NCI-H128 (cell line): ENCODE results near the gene LHFPL3.

Experiments used
- DNase-seq: peaks from one replicate; lab custom pipeline; 2025; ENCODE audit not compliant: unreplicated experiment; lab: John Stamatoyannopoulos, UW

Gene LHFPL3

DNA sequence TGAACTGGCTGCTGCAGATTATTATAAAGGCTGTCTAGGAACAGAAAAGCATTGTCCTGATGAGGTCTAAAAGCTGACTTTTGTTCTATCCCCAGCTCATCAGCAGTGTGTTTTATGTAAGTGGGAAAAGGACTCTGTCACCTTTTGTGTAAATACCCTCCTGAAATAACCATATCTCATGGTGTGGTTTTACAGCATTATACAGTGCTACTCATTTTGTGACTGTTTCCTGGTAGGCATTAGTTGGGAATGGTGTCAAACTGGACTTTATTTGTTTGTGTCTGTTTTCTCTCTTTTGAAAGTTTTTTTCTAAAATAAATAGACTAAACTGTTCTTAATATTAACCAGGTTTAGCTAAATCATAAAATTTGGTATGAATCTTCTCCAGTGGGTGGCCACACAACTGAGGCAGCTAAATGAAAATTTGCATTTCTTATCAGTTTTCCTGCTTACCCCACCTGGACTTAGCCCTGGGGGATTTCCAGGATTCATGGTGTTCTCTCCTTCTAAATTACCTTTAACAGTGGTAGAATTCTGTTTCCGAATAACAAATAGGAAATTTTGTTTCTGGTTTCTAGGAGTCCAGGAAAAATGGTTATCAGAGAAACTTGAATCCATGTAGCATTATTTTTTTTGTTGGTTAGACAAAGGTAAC lies 140.9 kb downstream of the LHFPL3 start:
- DNase-seq, result no peak

DNA sequence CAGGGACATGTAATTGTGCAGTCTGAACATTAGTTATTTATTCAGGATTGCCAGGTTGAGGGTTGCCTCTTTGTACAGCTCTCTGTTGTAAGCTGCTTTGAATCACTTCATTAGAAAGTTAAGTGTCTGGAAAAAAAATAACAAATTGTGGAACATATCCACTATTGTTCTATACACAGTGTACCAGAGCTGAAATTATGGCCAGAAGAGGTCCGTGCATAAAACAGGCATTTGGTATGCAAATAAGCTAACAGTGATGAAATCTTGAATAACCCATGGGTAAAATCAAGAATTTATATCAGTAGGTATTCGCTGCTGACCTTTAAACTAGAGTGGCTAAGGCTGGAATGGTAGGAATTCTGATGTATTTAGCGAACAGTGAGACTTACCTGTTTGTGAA lies 152.1 kb downstream of the LHFPL3 start:
- no peak for DNase-seq

DNA sequence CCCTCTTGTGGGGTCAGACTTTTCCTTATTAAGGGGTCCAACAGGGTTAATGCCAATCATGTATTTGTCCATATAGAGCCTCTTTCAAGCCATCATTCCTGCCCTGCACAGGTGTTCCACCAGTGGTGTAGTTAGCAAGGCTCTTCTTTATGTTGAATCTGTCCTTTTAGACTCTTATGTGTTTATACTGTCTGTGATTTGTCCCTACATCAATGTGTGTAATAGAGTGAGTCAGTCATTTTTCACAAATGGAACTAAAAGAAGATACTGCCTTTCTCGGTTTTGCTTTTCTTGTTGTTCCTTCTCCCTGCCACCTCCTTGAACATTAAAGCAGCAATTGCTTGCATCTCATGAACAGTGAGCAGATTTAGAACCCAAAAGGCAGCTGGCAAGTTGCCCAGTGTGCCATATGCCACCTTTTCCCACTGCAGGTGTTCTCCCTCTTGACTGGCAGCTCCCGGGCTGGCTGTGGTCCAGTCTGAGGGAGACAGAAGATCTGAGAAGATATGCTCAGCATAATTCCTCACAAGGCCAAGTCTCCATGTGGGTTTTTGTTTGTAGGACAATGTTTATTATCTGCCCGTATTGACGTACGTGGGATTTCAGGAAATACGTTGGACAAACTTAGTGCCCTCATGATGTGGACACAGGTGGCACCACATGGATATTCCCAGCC lies 154.1 kb downstream of the LHFPL3 start:
- peak; percentile 79 for DNase-seq

DNA sequence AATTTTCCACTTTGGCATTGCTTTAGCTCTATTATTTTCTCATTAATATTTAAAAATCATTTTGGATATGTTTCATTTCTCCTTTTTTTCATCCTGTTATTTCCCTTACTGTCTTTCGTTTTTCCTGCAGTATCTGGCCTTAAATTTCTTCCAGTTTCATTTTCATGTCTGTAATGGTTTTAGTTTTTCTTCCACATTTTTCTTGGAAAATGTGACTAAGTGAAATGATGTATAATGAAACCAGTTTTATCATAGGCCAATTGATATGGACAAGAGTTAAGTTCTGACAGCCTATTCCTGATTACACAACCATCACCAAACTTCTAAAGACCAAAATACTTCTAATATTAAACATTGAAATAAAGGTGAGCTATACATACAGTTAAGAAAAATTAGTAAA lies 158.5 kb downstream of the LHFPL3 start:
- no peak for DNase-seq

DNA sequence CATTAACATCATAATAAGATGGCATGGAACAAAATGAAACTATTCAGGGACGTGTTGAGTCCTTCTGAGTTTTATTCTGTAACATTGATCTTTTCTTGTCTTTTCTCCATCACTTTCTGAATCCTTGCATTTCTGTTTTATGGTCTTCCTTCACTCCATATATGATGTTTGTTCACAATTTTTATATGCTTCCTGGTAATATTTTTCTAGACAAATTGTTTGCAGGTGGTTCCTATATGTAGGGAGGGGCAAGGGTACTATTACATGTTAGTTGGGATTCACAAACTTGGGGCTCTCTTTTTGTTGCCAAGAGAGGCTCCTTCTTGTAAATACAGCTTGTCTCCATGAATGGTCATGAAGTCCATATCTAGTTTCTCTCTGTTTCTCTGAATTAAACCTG lies 159.2 kb downstream of the LHFPL3 start:
- DNase-seq, result no peak

DNA sequence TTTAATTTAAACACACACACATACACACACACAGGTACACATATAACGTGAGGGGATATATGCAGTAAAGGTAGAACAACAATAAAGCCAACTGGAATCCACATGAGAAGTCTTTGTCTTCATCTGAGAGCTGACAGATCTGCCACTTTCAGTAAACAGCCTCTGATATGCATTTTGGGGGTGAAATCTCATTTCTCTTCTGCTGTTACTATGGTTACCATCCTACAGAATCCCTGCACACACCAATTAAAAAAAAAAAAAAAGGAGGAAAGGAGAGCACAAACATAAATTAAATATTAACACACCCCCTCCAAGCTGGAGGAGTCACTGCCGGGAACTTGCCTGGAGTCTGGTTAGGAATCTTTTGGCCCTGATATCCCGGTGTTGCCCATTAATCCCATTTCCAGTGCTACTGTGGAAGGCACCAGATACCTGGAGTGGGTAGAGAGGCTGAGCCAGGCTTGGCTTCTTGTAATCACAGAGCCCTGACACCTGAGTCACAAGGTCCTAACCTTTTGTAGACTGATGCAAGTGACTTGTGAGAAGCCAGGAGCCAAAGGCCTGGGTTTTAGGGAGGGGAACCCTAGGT lies 169.1 kb downstream of the LHFPL3 start:
- no peak for DNase-seq

DNA sequence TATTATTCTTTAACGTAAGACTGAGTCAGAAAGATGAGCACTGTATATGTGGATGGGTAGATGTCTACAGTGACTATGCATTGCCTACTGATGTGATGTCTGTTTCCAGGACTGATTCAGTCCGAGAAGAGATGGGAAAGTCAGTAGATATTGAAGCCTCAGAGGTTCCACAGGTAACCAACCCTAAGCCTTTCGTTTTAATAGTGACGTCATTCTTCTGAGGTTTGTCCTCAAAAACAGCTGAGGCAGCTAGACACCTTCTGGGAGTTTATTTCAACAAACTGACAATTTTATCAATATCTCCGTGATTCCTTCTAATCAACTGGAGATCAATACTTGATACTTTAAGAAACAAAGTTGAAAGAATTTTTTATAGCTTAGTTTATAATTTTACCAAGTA lies 171.6 kb downstream of the LHFPL3 start:
- no peak for DNase-seq

DNA sequence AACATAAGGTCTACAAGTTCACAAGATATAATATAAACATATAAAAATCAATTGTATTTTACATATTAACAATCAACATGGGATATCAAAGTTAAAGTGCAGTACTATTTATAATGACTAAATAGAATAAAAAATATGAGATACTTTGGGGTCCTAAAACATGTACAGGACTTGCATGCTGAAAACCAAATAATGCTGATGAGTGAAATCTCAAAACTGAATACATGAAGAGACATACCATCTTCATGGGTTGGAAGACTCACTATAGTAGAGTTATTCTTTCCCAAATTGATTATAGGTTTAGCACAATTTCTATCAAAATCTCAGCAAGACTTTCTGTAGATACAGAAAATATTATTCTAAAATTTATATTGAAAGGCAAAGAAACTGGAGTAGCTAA lies 181.5 kb downstream of the LHFPL3 start:
- no peak for DNase-seq

DNA sequence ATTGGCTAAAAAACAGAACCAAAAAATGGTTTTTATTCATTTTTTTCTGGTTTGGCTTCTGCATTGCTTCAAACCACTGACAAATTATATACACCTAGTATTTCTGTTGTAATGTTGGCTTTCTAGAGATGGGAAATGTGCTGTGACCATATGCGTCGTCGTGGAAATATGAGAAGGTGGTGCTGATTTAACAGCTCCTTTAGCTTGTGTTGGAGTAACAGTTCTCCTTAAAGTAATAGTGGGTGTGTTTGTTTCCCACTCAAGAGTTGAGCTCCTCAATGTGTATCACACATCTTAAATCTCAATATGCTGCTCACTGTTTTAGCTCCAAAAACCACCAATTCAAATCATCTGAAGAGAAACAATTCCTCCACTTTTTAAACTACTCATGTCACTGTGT lies 196.4 kb downstream of the LHFPL3 start:
- DNase-seq, result no peak

DNA sequence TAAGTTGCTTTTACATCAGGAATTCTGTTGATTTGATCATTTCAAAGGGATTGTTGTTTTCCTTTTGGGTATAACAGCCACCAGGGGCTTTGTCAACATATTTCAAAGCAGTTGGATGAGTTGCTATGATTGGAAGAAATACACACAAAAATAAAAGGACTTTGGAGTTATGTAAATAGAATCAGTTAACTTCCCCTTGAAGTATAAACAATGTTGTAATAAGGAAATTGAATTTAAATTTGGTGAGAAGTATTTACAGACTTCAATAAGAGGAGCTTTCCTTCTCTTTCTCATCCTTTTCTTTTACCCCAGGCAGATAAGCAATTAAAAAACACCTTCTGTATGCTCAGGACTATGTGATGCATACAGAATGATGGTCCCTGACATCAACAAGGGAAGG lies 199.7 kb downstream of the LHFPL3 start:
- no peak for DNase-seq

DNA sequence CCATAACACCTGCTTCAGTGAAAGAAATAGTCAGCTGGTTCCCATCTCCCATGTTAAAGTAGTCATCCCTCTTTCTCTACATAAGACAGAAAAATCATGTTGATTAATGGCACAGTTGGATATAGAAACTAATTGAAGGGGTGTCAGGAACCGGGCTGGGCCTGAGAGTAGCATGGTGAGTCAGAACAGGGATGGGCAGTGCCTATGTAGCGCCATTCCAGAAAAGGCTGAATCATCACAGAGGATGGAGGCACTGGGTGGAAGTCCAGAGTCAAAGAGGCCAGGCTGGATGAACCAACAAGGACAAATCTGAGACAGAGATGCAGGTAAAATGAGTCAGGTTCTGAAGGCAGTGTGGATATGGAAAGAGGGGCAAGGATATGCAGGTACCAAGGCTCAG lies 201.2 kb downstream of the LHFPL3 start:
- no peak for DNase-seq

DNA sequence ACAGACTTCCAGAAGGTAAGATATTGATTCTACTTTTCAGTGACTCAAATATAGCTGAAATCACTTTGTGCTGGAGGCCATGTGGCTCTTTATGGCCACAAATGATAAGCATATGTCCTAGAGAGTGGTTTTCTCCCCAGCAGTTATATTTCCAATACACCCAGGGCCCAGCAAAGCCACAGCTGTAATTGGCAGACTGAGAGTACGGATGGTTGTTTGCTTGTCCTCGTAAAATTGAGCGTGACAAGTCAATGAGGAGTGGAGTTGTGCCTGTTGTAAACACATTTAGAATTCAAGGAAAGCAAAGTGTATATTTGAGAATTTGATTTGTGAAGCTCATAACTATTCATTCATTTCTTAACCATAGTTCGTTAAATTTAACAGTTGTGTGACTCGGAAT lies 201.8 kb downstream of the LHFPL3 start:
- peak; percentile 12 for DNase-seq

DNA sequence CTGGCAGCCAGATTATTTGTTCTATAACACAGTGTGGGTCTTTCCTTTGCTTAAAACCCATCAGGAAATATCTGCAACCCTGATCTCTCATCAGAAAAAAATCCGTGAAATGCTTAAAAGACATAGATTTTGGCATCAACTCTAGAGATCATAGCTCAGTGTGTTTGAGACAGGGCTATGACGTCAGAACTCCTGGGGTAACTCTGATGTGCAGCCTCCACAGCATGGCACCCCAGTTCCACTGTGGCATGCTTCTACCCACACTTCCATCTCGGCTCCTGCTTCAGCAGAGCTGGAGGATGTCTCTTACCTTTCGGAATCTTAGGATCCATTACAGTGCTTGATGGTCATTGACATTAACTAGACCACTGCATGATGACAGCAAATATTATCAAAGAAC lies 205.7 kb downstream of the LHFPL3 start:
- DNase-seq, result no peak

DNA sequence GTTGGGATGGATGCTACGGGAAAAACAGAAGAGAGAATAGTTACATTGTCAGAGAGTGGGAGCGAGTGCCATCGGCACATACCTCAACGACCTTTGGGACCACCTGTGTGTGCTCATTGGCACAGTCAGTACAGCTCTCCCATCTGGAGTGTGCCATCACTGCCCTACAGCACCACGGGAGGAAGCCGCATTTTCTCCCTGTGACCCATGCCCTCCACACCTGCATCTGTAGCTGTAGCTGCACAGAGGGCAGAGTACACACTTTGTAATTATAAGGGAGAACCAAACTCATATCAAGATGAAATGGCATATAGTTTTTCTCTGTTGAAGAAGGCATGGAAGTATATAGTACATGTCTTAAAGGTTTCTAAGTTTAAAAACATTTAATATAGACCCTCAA lies 207.4 kb downstream of the LHFPL3 start:
- DNase-seq, result no peak

DNA sequence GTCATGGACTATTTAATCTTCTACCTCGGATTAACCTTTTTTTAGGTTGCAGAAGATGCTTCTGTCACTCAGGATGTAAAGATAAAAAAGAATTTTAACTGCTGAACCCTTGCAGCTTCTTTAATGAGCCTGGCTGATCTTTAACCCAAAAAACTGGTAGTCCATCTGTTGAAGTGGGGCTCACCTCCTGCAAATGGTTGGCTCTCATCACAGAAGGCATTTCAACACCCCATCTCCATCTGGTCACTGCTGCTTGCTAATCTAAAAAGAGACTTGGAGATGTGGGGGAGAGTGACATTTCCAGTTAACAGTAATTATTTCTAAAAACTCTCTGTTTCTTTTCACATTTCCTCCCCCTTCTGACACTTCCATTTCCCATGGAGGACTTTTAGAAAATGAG lies 208.6 kb downstream of the LHFPL3 start:
- DNase-seq, result no peak

DNA sequence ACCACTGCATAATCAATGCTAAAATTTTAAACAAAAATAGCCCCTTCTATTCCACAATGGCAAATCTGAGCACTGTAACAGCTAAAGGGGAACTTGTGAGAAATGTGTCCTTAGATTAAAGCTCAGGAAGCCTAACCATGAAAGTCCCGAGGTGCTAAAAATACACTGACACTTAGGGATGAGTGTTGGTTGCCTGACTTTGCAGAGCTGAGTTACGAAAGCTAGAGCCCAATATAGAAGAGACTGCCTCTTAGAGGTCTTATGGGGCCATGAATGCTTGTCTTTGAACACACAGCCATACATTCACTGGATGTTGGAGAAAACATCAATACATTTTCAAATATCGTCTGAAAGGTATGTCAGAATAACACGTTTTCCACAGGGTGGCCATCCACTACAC lies 209.7 kb downstream of the LHFPL3 start:
- no peak for DNase-seq

DNA sequence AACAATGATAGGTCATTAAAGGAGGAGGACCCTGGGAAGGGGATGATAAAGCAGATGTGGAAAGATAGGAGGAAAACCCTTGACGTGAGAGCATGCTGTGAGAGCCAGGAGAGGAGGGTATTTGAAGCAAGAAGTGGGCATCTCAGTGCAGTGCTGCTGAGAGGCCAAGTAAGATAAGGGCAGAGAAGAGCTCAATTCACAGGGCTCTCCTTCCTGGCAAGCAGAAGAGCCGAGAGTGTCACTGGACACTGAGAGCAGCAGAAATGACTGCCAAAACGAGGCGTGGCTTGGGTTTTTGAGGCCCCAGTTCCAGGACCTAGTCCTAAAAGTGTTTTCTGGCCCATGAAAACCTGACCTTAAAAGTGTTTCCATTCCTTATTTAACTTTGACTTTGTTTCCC lies 213.5 kb downstream of the LHFPL3 start:
- DNase-seq, result no peak

DNA sequence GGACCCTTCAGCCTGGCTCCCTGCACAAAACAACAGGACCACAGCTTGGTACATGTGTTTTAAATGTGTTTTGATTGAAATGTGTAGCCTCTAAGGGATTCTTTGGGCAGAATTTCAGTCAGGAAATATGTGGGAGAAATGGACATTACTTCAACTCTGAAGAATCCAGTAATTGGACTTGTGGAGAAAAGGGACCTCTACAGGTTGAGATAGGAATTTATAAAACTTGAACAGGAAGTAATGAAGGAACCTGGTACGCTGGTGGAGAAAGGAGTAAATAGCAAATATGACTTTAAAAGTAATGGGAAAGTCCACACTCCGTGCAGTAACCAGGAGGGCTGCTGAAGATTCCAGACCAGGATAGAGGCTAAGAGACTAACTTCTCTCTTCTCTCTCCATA lies 220.5 kb downstream of the LHFPL3 start:
- DNase-seq, result no peak

DNA sequence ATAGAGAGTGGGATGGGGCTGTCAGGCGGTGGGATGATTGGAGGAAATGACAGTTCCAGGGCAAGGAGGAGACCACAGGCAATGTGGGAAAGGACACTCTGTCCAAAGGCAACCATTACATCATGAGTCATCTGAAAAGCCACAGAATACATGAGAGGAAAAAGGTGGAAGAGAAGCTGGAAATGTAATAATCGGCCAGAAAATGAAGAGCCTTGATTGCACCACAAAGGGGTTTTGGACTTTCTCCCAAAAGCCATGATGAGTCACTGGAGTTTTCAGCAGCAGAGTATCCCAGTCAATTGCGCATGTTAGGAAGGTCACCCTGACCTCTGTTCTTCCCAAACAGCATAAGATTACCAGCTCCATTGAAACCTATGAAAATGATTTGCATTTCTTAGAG lies 222.0 kb downstream of the LHFPL3 start:
- no peak for DNase-seq

DNA sequence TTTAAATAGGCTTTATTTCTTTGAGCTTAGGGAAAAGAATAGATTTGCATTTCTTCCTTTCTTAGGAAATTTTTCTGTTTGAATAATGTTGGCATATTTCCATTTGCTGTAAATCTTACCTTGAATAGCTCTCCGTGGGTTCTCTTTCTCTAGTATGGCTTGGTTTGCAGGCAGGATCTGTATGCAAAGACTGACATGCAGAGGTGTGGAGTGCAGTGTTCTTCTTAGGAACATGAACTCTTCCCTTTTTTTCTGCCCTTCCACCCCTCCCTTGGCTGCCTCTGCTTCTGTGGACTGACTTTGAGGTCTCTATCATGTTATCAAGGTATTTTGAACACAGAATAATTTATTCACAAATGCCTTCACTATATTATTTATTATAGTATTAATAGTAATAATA lies 222.8 kb downstream of the LHFPL3 start:
- DNase-seq, result no peak

DNA sequence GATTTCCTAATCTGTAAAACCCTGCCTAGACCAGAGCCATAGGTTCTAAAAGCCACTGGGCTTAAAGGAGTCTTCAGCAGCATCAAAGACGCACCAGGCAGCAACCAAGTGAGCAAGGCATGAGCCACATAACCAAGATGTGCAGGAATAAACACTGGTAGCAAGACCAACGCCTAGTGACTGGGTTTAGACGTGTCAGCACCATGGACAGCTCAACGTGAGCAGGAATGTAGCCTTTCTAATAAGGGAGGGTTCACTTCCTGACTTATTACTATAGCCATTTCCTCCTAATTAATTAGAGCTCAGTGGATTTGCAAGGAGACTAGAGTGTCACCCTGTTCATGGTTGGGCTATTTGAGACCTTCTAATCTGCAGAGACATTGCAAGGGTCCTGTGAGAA lies 223.7 kb downstream of the LHFPL3 start:
- DNase-seq, result no peak

DNA sequence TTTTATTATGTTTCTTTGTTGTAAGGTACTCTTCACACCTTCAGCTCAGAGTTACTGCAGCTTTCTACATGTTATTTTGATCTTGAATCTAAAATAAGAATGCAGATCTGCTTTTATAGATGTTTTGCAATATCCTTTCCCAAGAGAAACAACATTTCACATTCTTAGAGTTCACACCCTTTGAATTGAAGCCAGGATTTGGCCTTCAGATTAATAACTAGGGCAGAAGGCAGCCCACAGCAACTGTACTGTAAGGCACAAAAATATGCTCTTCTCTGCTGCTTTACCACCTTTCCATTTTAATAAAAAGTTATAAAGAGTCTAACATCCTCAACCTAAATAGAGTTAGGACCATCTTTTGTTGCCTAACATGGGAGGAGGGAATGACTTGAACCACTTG lies 224.7 kb downstream of the LHFPL3 start:
- no peak for DNase-seq
